AG10803 (cell line): Measurements from ENCODE around the gene ATXN1L.

Source experiments
- DNase-seq: peaks from one replicate; pipeline ENCODE4 v3.0.0; 2010; ENCODE audit warnings: low read depth
- H3K4me3 ChIP-seq: 2 replicates; pipeline ENCODE4 v1.5.1; 2011; ENCODE audit warnings: mild to moderate bottlenecking, low read length, control low read depth
- TF ChIP-seq, protein P1 (sequence below): conservative IDR thresholded peaks from 2 replicates; pipeline ENCODE4 v1.5.1; 2011; ENCODE audit warnings: mild to moderate bottlenecking, low read length, control low read depth, inconsistent platforms

The ATXN1L gene

DNA sequence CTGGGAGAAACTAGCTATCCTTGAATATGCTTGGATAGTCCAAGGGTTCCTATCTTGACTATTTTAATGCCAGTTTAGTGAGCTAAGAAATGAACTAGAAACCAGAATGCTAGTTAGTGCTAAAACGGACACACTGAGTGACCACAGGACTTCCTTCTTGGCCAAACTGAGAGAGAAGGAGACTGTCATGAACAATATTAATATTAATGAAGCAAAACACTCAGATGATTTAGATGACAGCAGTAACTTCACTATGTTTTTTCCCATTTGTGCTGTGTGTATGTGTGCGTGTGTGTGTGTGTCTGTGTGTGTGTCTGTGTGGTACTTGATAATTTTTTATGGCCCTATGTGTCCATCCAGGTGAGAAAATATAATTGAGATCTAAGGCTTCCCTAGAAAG lies 2.2 kb upstream of the ATXN1L start:
- H3K4me3 ChIP-seq = no peak overlapping the region
- no peak for DNase-seq
- TF ChIP-seq, protein P1, sequence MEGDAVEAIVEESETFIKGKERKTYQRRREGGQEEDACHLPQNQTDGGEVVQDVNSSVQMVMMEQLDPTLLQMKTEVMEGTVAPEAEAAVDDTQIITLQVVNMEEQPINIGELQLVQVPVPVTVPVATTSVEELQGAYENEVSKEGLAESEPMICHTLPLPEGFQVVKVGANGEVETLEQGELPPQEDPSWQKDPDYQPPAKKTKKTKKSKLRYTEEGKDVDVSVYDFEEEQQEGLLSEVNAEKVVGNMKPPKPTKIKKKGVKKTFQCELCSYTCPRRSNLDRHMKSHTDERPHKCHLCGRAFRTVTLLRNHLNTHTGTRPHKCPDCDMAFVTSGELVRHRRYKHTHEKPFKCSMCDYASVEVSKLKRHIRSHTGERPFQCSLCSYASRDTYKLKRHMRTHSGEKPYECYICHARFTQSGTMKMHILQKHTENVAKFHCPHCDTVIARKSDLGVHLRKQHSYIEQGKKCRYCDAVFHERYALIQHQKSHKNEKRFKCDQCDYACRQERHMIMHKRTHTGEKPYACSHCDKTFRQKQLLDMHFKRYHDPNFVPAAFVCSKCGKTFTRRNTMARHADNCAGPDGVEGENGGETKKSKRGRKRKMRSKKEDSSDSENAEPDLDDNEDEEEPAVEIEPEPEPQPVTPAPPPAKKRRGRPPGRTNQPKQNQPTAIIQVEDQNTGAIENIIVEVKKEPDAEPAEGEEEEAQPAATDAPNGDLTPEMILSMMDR = no peak

DNA sequence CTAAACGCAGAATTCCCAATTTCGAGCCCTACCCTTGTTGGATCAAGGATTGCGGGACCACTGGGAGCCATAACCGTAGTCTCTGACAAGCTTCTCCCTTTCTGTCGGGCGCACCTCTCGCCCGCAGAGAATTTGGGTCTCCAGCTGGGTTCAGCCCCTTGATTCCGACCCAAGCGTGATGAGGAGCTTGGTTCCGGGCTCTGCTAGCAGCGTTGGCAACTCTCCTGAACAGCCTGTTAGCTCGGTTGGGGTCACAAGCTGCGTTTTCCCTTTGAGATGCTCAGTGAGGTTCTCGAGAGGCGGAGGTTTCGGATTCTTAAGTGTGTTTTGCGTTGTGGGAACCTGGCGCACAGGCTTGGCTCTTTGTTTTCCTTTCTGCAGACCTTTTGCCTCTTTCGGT lies 655 bp downstream of the ATXN1L start:
- DNase-seq = peak; percentile 17

DNA sequence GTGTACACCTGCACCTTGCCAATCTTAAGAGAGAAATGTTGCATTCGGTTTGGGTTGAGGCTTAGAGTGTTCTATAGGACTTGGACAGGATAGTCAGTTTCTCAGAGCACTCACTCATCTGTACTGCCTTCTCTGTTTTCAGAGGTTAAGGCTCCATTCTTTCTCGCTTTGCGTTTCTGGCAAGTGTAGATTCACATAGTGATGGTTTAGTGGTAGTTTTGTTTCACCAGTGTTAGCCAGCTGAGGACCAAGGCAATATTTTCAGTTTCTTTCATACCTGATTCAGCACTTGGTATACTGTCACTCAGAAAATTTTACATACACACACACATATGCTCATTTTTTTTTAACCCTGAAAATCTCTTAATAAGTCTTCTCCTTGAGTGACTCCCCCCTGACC lies 1.3 kb downstream of the ATXN1L start:
- H3K4me3 ChIP-seq = peak overlapping the region; percentile 94
- TF ChIP-seq, protein P1 = no peak
- DNase-seq = no peak

More for the DNA sequence above, 655 bp downstream of the ATXN1L start:
- peak overlapping the region; percentile 94 for H3K4me3 ChIP-seq
- TF ChIP-seq, protein P1 = no peak

- no peak for DNase-seq
- H3K4me3 ChIP-seq = no peak overlapping the region
- TF ChIP-seq, protein P1 = no peak
These were observed 2.8 kb downstream of the ATXN1L start for GRCh38 chr16:71848622-71849021.

- TF ChIP-seq, protein P1 = no peak
- no peak overlapping the region for H3K4me3 ChIP-seq
- no peak for DNase-seq
These were observed 6.0 kb downstream of the ATXN1L start for GRCh38 chr16:71851746-71852145.

- TF ChIP-seq, protein P1 = no peak
- H3K4me3 ChIP-seq = no peak overlapping the region
- DNase-seq = no peak
These were observed 6.4 kb downstream of the ATXN1L start for GRCh38 chr16:71852158-71852557.

DNA sequence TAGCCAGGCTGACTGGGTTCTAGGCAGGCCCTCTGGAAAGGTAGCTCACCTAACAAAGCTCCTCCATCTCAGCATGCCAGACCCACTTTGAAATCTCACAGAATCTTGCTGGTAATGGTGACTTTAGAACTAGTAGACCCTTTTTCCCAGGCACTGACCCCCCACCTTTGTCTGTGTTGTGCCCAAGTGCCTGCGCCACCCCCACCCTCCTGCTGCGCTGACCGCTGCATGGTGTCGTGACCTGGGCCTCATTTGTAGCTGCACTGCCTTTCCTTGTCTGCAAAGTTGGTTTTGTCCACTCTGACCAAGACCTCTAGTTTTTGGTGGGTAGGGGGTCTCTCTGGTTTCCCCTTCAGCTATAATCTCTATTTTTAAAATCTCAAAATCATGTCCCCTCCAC lies 6.8 kb downstream of the ATXN1L start:
- no peak overlapping the region for H3K4me3 ChIP-seq
- DNase-seq = no peak
- TF ChIP-seq, protein P1 = no peak
